Stomach (tissue), 9 donors: ENCODE measurements around the gene NFKBIZ. TPM values are rescaled to one million over a fixed set of nuclear protein-coding genes. Genes with fewer than 3 reads are reported as not detected.

Source experiments
- DNase-seq, 2 donors: peaks; one replicate each; pipeline versions ENCODE4 v3.0.0 to v3.0.0-alpha.2; 2013 to 2019
- H3K27ac ChIP-seq, 5 donors: fragments of 200-600 bp in 4 of 5; sonication (generic) in 4 of 5; one replicate each; pipeline ENCODE4 v1.5.1; 2013 to 2019; ENCODE audit warnings: mild to moderate bottlenecking in 1 of 5, moderate library complexity in 1 of 5
- H3K27me3 ChIP-seq, 3 donors: fragments of 200-600 bp; sonication (generic); one replicate each; pipeline ENCODE4 v1.5.1; 2017 to 2019; ENCODE audit warnings: mixed run types in 1 of 3
- H3K36me3 ChIP-seq, 4 donors: fragments of 200-600 bp; sonication (generic); 1 replicate in 3 of 4; 2 replicates in 1 of 4; pipeline ENCODE4 v1.5.1; 2016 to 2019
- H3K4me1 ChIP-seq, 4 donors: fragments of 200-600 bp; sonication (generic); one replicate each; pipeline ENCODE4 v1.5.1; 2016 to 2019
- H3K4me3 ChIP-seq, 4 donors: fragments of 200-600 bp; sonication (generic) in 3 of 4; one replicate each; pipeline ENCODE4 v1.5.1; 2016 to 2019; ENCODE audit warnings: mild to moderate bottlenecking in 1 of 4
- H3K9me3 ChIP-seq, 4 donors: fragments of 200-600 bp; sonication (generic); one replicate each; pipeline ENCODE4 v1.5.1; 2016 to 2019
- EP300 ChIP-seq: sonication (generic); formaldehyde crosslinking; IDR thresholded peaks from one replicate; pipeline ENCODE4 v1.6.1; 2017; ENCODE audit warnings: antibody characterized with exemption
- POLR2A ChIP-seq, 4 donors: fragments of 450-650 bp; IDR thresholded peaks; one replicate each; pipeline ENCODE4 v1.6.1; 2016; ENCODE audit warnings: antibody characterized with exemption in 4 of 4, control low read depth in 2 of 4, mild to moderate bottlenecking in 1 of 4, moderate library complexity in 1 of 4
- POLR2AphosphoS5 ChIP-seq, 3 donors: sonication (generic); formaldehyde crosslinking; IDR thresholded peaks; one replicate each; pipeline ENCODE4 v1.6.1; 2016; ENCODE audit warnings: antibody characterized with exemption in 3 of 3
- WGBS, 5 donors: extraction: QIAGEN DNeasy Blood & Tissue Kit in 3 of 5; methylation state at CpG; one replicate each; pipeline versions ENCODE4 v1.1.5 to v1.1.7; 2013 to 2018; 5-methylcytosine and 5-hydroxymethylcytosine counted together
- intact Hi-C: fragments of 100-400 bp; cut with DNase I; formaldehyde crosslinking; loops from one replicate; pipeline ENCODE4 v1.15.1; 2023; ENCODE audit warnings: low total_unique reads
- polyA plus RNA-seq, 3 donors: library from polyadenylated mRNA; stranded (reverse); fragments of 200-250 nt; gene quantifications; one replicate each; pipeline ENCODE4 v1.2.3, GENCODE V29; 2013
- total RNA-seq, 5 donors: library from RNA; depleted of rRNA; stranded (reverse); fragments of >200 nt; gene quantifications; one replicate each; pipeline versions ENCODE4 v1.1.0 to v1.2.3, GENCODE V29; 2014 to 2016
- TF ChIP-seq, protein P1 (sequence below), 7 experiments: fragments of 450-650 bp in 4 of 7; fragments of 200-600 bp in 3 of 7; sonication (generic) in 3 of 7; IDR thresholded peaks; one replicate each; pipeline ENCODE4 v1.5.1; 2016 to 2019; ENCODE audit warnings: antibody characterized with exemption in 7 of 7, control low read depth in 2 of 7, mild to moderate bottlenecking in 1 of 7
- donor health status: healthy with polysubstance abuse.
- donor health status: Bipolar disorder and iron deficiency.
- donor health status: healthy.

The NFKBIZ gene
- total and polyA plus RNA-seq, 8 donors, result 11.5 to 199 (median 52.7) TPM

DNA sequence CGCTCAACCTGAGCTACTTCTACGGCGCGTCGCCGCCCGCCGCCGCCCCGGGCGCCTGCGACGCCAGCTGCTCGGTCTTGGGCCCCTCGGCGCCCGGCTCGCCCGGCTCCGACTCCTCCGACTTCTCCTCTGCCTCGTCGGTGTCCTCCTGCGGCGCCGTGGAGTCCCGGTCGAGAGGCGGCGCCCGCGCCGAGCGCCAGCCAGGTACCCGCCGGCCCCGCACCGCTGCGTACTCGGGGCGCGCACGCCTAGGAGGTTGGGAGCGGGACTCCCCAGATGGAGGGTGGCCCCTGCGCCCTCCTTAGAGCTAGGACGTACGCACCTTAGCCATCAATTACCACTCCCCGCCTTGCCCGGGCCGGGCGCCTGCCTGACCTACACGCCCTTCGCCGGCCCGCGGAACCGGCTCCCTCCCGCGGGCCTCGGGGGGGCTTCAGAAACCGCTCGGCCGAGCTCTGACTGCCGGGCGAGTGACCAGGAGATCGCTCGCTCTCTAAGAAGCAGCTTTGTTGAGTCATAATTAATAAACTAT, 466 bp downstream of the NFKBIZ start:
- TF ChIP-seq EP300 (no peak), POLR2AphosphoS5 (IDR thresholded peaks at IDR 0.05) (no peak), POLR2A (IDR thresholded peaks at IDR 0.05) (no peak)
- TF ChIP-seq, protein P1, sequence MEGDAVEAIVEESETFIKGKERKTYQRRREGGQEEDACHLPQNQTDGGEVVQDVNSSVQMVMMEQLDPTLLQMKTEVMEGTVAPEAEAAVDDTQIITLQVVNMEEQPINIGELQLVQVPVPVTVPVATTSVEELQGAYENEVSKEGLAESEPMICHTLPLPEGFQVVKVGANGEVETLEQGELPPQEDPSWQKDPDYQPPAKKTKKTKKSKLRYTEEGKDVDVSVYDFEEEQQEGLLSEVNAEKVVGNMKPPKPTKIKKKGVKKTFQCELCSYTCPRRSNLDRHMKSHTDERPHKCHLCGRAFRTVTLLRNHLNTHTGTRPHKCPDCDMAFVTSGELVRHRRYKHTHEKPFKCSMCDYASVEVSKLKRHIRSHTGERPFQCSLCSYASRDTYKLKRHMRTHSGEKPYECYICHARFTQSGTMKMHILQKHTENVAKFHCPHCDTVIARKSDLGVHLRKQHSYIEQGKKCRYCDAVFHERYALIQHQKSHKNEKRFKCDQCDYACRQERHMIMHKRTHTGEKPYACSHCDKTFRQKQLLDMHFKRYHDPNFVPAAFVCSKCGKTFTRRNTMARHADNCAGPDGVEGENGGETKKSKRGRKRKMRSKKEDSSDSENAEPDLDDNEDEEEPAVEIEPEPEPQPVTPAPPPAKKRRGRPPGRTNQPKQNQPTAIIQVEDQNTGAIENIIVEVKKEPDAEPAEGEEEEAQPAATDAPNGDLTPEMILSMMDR (IDR thresholded peaks at IDR 0.05), result no peak
- peaks cover 26 to 57% (median 45%) of the 10 kb centered on the region in 4 donors for H3K4me1 ChIP-seq
- intact Hi-C loops, result no loop called here
- 0 to 1% (median 0%) methylated on average over 34 to 67 of the region's 67 CpGs for WGBS, 5 donors
- H3K4me3 ChIP-seq, result peak overlapping the region; percentile 62 to 97 (median 84)
- H3K27me3 ChIP-seq, result no peaks in the 10 kb centered on the region
- H3K27ac ChIP-seq, result peak overlapping the region; percentile 96 to 100 (median 100)
- DNase-seq, result peak; percentile 43 to 77
- H3K9me3 ChIP-seq, result no peaks in the 10 kb centered on the region
- peaks cover 22 to 32% (median 31%) of the 10 kb centered on the region in 4 donors for H3K36me3 ChIP-seq

DNA sequence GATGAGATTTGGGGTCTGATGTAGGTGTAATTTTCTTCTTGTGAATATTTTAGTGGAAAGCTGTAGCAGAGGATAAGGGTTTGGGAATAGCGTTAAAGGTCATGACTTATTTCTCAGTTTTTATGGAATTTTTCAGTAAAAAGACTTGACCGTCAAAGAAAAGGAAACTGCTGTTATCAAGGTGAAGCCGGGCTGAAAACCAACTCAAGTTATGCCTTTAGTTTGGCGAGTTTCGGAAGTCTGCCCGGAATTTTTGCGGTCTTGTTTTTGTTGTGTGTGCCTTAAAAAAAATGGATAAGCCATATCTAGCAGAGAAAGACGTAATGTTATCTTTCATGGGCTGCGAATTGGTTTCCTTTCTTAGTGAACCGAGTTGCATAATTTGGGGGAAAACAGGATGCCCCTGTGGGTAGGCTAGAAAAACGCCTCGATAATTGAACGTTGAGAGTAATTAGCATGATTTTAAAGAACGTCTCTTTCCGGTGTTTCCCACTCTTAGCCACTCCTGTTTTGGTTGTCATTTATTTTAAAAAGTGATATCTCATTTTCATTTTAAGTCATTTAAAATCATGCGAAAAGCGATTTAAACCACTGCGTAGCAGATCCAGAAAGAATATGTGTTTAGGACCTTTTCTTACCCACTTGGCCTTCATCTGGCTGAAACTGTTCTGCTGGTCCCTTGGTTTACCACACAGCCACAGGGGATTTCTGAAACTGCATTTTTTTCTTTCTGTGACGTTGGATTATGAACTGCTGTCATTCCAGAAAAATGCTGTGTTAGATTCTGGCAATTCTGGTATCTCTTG, 1.1 kb downstream of the NFKBIZ start:
- WGBS, 5 donors, result 1 to 5% (median 1%) methylated on average over 19 of the region's 19 CpGs
- H3K4me3 ChIP-seq, result peak overlapping the region; percentile 62 to 97 (median 84)
- H3K27me3 ChIP-seq, result no peaks in the 10 kb centered on the region
- peak in 1 of 2 donors; percentile 71 for DNase-seq
- H3K4me1 ChIP-seq, result peaks cover 31 to 64% (median 51%) of the 10 kb centered on the region in 4 donors
- peaks cover 29 to 39% (median 37%) of the 10 kb centered on the region in 4 donors for H3K36me3 ChIP-seq
- H3K27ac ChIP-seq, result peak overlapping the region; percentile 96 to 100 (median 100)
- TF ChIP-seq EP300, result no peak
- TF ChIP-seq, protein P1 (IDR thresholded peaks at IDR 0.05), result no peak
- peak; percentile 20 to 58 (median 47) for TF ChIP-seq POLR2AphosphoS5 (IDR thresholded peaks at IDR 0.05)
- TF ChIP-seq POLR2A (IDR thresholded peaks at IDR 0.05), result no peak
- H3K9me3 ChIP-seq, result no peaks in the 10 kb centered on the region
- intact Hi-C loops, result no loop called here

DNA sequence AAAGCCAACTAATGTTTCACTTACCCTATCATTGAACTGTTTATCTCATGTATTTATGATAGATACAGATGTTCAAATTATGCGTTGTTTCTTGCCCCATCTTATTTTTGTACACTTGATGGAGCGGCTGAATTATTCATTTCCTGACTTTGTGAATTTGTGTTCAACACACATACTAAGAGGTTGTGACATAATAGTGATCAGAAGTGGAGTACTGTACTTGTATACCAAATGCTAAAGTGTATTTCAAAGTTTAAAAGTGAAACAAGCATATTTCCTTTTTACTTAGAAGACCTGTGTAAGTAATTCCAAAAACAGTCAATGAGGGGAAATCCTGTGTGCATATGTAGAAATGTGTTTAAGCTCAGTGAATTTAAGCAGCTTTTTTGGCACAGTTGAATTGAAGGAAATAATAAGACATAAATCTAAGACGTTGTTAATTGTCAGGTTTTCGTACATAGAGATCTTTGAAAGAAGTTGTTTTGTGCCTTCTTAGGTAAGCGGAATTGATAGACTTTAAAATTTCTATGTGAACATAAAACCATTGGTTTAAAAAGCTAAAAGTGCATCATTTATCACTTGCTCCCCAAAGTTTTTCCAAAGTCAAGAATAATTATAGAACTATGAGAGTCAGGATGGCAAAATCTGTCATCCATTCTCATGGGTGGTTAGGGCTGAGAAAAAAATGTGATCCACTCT, 1.9 kb downstream of the NFKBIZ start:
- TF ChIP-seq POLR2A (IDR thresholded peaks at IDR 0.05) (no peak), EP300 (no peak), POLR2AphosphoS5 (IDR thresholded peaks at IDR 0.05) (no peak)
- TF ChIP-seq, protein P1 (IDR thresholded peaks at IDR 0.05), result no peak
- intact Hi-C loops, result no loop called here

More for the DNA sequence above, 1.9 kb downstream of the NFKBIZ start:
- H3K4me3 ChIP-seq, result peak overlapping the region; percentile 62 to 97 (median 84)
- H3K27ac ChIP-seq, result peak overlapping the region; percentile 72 to 100 (median 100)
- no peaks in the 10 kb centered on the region for H3K9me3 ChIP-seq
- H3K27me3 ChIP-seq, result no peaks in the 10 kb centered on the region
- DNase-seq, result no peak
- peaks cover 37 to 47% (median 45%) of the 10 kb centered on the region in 4 donors for H3K36me3 ChIP-seq
- H3K4me1 ChIP-seq, result peaks cover 33 to 72% (median 59%) of the 10 kb centered on the region in 4 donors
- WGBS, 5 donors, result 16 to 31% (median 20%) methylated on average over 5 of the region's 5 CpGs
